HL-60 (cell line): ENCODE results near the gene MED16.

Experiments
- DNase-seq, 2 experiments: peaks; one replicate each; pipeline ENCODE4 v3.0.0-alpha.2; 2010 to 2020; ENCODE audit warnings: low read depth in 1 of 2, low spot score in 1 of 2
- H3K27ac ChIP-seq: fragments of 250-450 bp; sonication (Bioruptor Pico); replicated peaks from 2 replicates; pipeline ENCODE4 v1.5.1; 2020; ENCODE audit warnings: mild to moderate bottlenecking, moderate library complexity
- H3K27me3 ChIP-seq: fragments of 250-450 bp; sonication (Bioruptor Pico); 2 replicates; pipeline ENCODE4 v1.5.1; 2021; ENCODE audit warnings: mild to moderate bottlenecking, moderate library complexity; ENCODE audit not compliant: insufficient read depth, poor library complexity, severe bottlenecking
- H3K4me3 ChIP-seq: replicated peaks from 2 replicates; pipeline ENCODE4 v1.5.1; 2011; ENCODE audit warnings: mild to moderate bottlenecking, control low read depth, low read length; ENCODE audit not compliant: insufficient read depth
- CTCF ChIP-seq: IDR thresholded peaks from one replicate; pipeline ENCODE4 v1.5.1; 2011; ENCODE audit warnings: low read length, control low read depth, inconsistent platforms; ENCODE audit not compliant: insufficient read depth
- GABPA ChIP-seq: IDR thresholded peaks from 2 replicates; pipeline ENCODE4 v1.6.1; 2012; ENCODE audit warnings: low read depth
- POLR2AphosphoS5 ChIP-seq: IDR thresholded peaks from 2 replicates; pipeline ENCODE4 v1.6.1; 2012; ENCODE audit warnings: low read depth
- SPI1 ChIP-seq: IDR thresholded peaks from 2 replicates; pipeline ENCODE4 v1.6.1; 2012; ENCODE audit warnings: low read depth, mild to moderate bottlenecking, borderline replicate concordance
- TF ChIP-seq, protein P1 (sequence below): IDR thresholded peaks from 2 replicates; pipeline ENCODE4 v1.6.1; 2012; ENCODE audit warnings: low read depth; ENCODE audit not compliant: insufficient replicate concordance

The MED16 gene

GRCh38 chr19:901216-902092 is 8.5 kb upstream of the MED16 start:
- no peak for DNase-seq
- H3K4me3 ChIP-seq, result no peak overlapping the region
- H3K27me3 ChIP-seq, result no peaks in the 10 kb centered on the region
- TF ChIP-seq POLR2AphosphoS5 (no peak), GABPA (no peak)
- no peak overlapping the region for H3K27ac ChIP-seq

GRCh38 chr19:900302-901111 is 7.5 kb upstream of the MED16 start:
- Histone ChIP-seq H3K27ac (no peak overlapping the region), H3K4me3 (no peak overlapping the region), H3K27me3 (no peaks in the 10 kb centered on the region)
- no peak for TF ChIP-seq CTCF
- no peak for TF ChIP-seq GABPA
- no peak for TF ChIP-seq SPI1
- no peak for TF ChIP-seq POLR2AphosphoS5
- TF ChIP-seq, protein P1, sequence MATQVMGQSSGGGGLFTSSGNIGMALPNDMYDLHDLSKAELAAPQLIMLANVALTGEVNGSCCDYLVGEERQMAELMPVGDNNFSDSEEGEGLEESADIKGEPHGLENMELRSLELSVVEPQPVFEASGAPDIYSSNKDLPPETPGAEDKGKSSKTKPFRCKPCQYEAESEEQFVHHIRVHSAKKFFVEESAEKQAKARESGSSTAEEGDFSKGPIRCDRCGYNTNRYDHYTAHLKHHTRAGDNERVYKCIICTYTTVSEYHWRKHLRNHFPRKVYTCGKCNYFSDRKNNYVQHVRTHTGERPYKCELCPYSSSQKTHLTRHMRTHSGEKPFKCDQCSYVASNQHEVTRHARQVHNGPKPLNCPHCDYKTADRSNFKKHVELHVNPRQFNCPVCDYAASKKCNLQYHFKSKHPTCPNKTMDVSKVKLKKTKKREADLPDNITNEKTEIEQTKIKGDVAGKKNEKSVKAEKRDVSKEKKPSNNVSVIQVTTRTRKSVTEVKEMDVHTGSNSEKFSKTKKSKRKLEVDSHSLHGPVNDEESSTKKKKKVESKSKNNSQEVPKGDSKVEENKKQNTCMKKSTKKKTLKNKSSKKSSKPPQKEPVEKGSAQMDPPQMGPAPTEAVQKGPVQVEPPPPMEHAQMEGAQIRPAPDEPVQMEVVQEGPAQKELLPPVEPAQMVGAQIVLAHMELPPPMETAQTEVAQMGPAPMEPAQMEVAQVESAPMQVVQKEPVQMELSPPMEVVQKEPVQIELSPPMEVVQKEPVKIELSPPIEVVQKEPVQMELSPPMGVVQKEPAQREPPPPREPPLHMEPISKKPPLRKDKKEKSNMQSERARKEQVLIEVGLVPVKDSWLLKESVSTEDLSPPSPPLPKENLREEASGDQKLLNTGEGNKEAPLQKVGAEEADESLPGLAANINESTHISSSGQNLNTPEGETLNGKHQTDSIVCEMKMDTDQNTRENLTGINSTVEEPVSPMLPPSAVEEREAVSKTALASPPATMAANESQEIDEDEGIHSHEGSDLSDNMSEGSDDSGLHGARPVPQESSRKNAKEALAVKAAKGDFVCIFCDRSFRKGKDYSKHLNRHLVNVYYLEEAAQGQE, result no peak
- no peak for DNase-seq

DNA sequence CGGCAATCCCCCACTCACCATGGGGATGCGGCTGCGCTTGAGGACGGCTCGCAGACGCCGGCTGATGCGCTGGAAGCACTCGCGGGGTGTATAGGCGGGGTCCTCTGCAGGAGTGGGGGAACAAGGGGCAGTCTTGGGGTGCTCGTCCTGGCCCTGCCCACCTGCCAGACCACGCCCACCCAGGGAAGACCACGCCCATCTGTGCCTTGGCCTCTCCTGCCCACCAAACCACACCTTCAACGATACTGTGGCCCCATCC is 7.0 kb upstream of the MED16 start:
- DNase-seq, result no peak
- TF ChIP-seq GABPA (no peak), CTCF (no peak), SPI1 (no peak), POLR2AphosphoS5 (no peak)
- TF ChIP-seq, protein P1, result no peak
- Histone ChIP-seq H3K4me3 (no peak overlapping the region), H3K27me3 (no peaks in the 10 kb centered on the region), H3K27ac (no peak overlapping the region)

DNA sequence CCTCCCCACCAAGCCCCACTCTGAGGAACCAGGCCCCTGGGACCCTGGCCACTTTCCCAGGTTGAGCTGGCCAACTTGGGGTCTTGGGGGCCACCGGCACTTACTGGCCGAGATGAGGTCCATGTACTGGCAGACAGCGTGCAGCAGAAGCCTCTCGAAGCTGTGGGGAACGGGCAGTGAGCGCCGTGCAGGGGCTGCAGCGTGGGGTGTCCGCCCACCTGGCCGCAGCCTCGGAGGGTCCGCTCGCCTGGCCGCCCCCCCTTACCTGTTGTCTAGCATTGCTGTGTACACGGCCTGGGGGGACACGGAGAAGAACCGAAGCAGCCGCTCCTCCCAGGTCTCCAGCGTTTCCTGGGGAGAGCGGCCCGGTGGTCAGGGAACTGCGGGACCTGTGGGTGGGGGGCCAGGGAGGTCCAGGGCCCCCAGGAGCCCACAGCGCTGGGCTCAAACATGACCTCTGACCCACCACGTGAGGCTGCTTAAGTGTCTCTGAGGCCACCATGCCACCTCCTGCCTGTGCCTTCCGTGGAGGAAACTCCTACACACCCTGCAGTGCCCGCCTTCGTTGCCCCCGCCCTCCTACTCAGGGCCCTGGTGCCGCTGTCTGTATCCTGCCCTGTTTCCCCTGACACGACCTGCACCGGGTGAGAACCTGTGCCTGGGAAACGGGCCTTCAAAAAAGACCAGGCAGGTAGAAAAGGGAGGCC is 6.5 kb upstream of the MED16 start:
- Histone ChIP-seq H3K4me3 (no peak overlapping the region), H3K27ac (no peak overlapping the region), H3K27me3 (no peaks in the 10 kb centered on the region)
- TF ChIP-seq GABPA (no peak), SPI1 (no peak), CTCF (no peak), POLR2AphosphoS5 (no peak)
- TF ChIP-seq, protein P1, result no peak
- no peak for DNase-seq
